CD4-positive, alpha-beta T cell treated with Interferon alpha-2 for 1 hour (primary cell): ENCODE data around the gene CATSPER1.
"Not testable (repeated sequence)": the region's sequence is repeated elsewhere in the genome, so short reads cannot be mapped to it uniquely, and the experiment has no call there.

ENCODE experiments used
- DNase-seq, 2 donors: peaks; one replicate each; pipeline ENCODE4 v3.0.0-alpha.2; 2020 to 2022

CATSPER1 gene

GRCh38 chr11:66051766-66052663 is 25.7 kb upstream of the CATSPER1 start, which contains the start of gene SF3B2:
Gene SF3B2, plus strand, starts transcription at chr11:66052364. Its CDS starts 21 bp downstream, at chr11:66052385.
- peak; percentile 97 for DNase-seq

- no peak for DNase-seq
These were observed 25.1 kb upstream of the CATSPER1 start for GRCh38 chr11:66051371-66051765.

- DNase-seq = no peak
These were observed 24.4 kb upstream of the CATSPER1 start for GRCh38 chr11:66050581-66051231.

- no peak for DNase-seq
These were observed 22.5 kb upstream of the CATSPER1 start, which contains the start of gene GAL3ST3 for GRCh38 chr11:66048547-66049323. Gene GAL3ST3, minus strand, starts transcription at chr11:66049161. Its CDS starts 3,746 bp downstream, at chr11:66045415.

GRCh38 chr11:66047541-66048365 is 21.5 kb upstream of the CATSPER1 start:
- no peak for DNase-seq

GRCh38 chr11:66046901-66047300 is 20.6 kb upstream of the CATSPER1 start:
- DNase-seq = no peak

- peak; percentile 80 to 87 for DNase-seq
These were observed 18.9 kb upstream of the CATSPER1 start for GRCh38 chr11:66045177-66045639.

- DNase-seq = no peak
These were observed 18.5 kb upstream of the CATSPER1 start for GRCh38 chr11:66044757-66045156.

GRCh38 chr11:66042996-66043906 is 17.0 kb upstream of the CATSPER1 start:
- DNase-seq = no peak

GRCh38 chr11:66042227-66042995 is 16.1 kb upstream of the CATSPER1 start:
- DNase-seq = no peak

GRCh38 chr11:66039765-66040164 is 13.5 kb upstream of the CATSPER1 start:
- DNase-seq = no peak

- DNase-seq = no peak
These were observed 11.0 kb upstream of the CATSPER1 start for GRCh38 chr11:66037327-66037726.

- no peak for DNase-seq
These were observed 10.0 kb upstream of the CATSPER1 start for GRCh38 chr11:66036334-66036710.

- no peak for DNase-seq
These were observed 9.5 kb upstream of the CATSPER1 start for GRCh38 chr11:66035653-66036333.

GRCh38 chr11:66032957-66033735 is 6.9 kb upstream of the CATSPER1 start:
- DNase-seq = no peak

GRCh38 chr11:66023186-66023440 is 3.2 kb downstream of the CATSPER1 start:
- DNase-seq = not testable (repeated sequence)

GRCh38 chr11:66022401-66023185 is 3.7 kb downstream of the CATSPER1 start:
- DNase-seq = peak; percentile 67 to 78
